ENCODE measurements around the gene NELL1. TPM values are rescaled to one million over a fixed set of nuclear protein-coding genes. Genes with fewer than 3 reads are reported as not detected.

The NELL1 gene
- total RNA-seq, 2 experiments from 2014 or later, result not detected

DNA sequence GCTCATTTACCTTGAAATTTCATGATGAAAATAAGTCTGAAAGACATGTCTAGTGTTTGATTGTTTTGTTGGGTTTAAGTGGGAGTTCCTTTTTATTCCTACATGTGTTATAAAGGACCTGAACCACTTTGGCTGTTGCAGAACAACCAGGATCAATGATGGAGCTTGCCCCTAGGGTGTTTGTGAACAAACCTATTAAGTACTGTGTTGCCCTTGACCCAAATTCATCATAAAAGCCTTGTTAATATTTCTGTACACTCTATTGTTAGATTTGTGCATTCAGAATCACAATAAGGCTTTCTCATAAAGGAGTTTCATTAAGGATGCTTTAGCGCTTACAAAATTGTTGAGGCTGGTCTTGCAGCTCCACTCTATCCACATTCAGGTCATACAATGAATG, 452.6 kb downstream of the NELL1 start:
- ATAC-seq (ENCODE audit: poor library complexity) (no peak), DNase-seq (no peak)
- H3K4me3 Mint-ChIP-seq, result no peak overlapping the region
- no peaks in the 10 kb centered on the region for H3K27me3 Mint-ChIP-seq
- H3K9me3 Mint-ChIP-seq, result no peaks in the 10 kb centered on the region
- Histone ChIP-seq H3K4me1 (ENCODE audit: insufficient read depth, low read length) (no peaks in the 10 kb centered on the region), H3K9me3 (ENCODE audit: control insufficient read depth in 1 of 2, insufficient read depth in 1 of 2, low read length in 2 of 2) (no peaks in the 10 kb centered on the region), H3K27me3 (ENCODE audit: control insufficient read depth in 1 of 2, insufficient read depth in 2 of 2, low read length in 2 of 2) (no peaks in the 10 kb centered on the region), H3K27ac (ENCODE audit: low read depth in 1 of 2, low read length in 2 of 2) (no peak overlapping the region), H3K4me3 (ENCODE audit: low read length) (no peak overlapping the region), H3K36me3 (ENCODE audit: insufficient read depth, low read length) (no peaks in the 10 kb centered on the region)
- no peak overlapping the region for H3K27ac Mint-ChIP-seq
- ChIA-PET POLR2A (no interaction called here), CTCF (interaction anchor here (1.3 kb wide), 1 partner anchor 9 kb away, joined by 3 read pairs; no protein-coding TSS in a partner anchor)
- TF ChIP-seq, protein P1, sequence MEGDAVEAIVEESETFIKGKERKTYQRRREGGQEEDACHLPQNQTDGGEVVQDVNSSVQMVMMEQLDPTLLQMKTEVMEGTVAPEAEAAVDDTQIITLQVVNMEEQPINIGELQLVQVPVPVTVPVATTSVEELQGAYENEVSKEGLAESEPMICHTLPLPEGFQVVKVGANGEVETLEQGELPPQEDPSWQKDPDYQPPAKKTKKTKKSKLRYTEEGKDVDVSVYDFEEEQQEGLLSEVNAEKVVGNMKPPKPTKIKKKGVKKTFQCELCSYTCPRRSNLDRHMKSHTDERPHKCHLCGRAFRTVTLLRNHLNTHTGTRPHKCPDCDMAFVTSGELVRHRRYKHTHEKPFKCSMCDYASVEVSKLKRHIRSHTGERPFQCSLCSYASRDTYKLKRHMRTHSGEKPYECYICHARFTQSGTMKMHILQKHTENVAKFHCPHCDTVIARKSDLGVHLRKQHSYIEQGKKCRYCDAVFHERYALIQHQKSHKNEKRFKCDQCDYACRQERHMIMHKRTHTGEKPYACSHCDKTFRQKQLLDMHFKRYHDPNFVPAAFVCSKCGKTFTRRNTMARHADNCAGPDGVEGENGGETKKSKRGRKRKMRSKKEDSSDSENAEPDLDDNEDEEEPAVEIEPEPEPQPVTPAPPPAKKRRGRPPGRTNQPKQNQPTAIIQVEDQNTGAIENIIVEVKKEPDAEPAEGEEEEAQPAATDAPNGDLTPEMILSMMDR (IDR thresholded peaks at IDR 0.05), result no peak
- no peaks in the 10 kb centered on the region for H3K4me1 Mint-ChIP-seq (ENCODE audit: low read depth)
- no peaks in the 10 kb centered on the region for H3K36me3 Mint-ChIP-seq (ENCODE audit: low read depth)
- intact Hi-C loops (cut with DNase I, micrococcal nuclease), result loop anchor here in 1 of 2 experiments (10.0 kb wide), 1 partner anchor 73 kb away; no protein-coding TSS in a partner anchor

DNA sequence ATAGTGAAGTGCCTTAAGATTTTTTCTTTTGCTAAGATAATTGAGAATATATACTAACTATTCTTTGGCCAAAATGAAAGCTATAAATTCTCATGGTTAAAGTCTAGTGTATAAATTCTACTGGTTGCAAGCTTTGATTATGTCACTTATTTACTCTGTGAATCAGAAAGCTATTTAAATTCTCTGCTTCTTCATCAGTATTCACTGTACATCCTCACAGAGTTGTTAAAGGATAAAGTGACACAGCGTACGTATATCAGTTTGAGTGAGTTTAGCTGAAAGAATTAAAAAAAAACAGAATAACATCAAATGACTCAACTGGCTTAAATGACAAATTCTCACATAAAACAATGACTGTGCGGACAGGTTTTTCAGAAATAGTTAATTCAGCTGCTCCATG, 453.1 kb downstream of the NELL1 start:
- no peaks in the 10 kb centered on the region for H3K27me3 ChIP-seq (ENCODE audit: control insufficient read depth in 1 of 2, insufficient read depth in 2 of 2, low read length in 2 of 2)
- ATAC-seq (ENCODE audit: poor library complexity) (no peak), DNase-seq (no peak)
- ChIA-PET CTCF (interaction anchor here (1.3 kb wide), 1 partner anchor 9 kb away, joined by 3 read pairs; no protein-coding TSS in a partner anchor), POLR2A (no interaction called here)
- H3K4me1 ChIP-seq (ENCODE audit: insufficient read depth, low read length), result no peaks in the 10 kb centered on the region
- H3K9me3 Mint-ChIP-seq, result no peaks in the 10 kb centered on the region
- H3K27ac ChIP-seq (ENCODE audit: low read depth in 1 of 2, low read length in 2 of 2), result no peak overlapping the region
- no peaks in the 10 kb centered on the region for H3K36me3 Mint-ChIP-seq (ENCODE audit: low read depth)
- no peaks in the 10 kb centered on the region for H3K9me3 ChIP-seq (ENCODE audit: control insufficient read depth in 1 of 2, insufficient read depth in 1 of 2, low read length in 2 of 2)
- H3K27ac Mint-ChIP-seq, result no peak overlapping the region
- TF ChIP-seq, protein P1 (IDR thresholded peaks at IDR 0.05), result no peak
- intact Hi-C loops (cut with DNase I, micrococcal nuclease), result loop anchor here in 1 of 2 experiments (10.0 kb wide), 1 partner anchor 72 kb away; no protein-coding TSS in a partner anchor
- H3K4me1 Mint-ChIP-seq (ENCODE audit: low read depth), result no peaks in the 10 kb centered on the region
- no peak overlapping the region for H3K4me3 Mint-ChIP-seq
- no peak overlapping the region for H3K4me3 ChIP-seq (ENCODE audit: low read length)
- no peaks in the 10 kb centered on the region for H3K36me3 ChIP-seq (ENCODE audit: insufficient read depth, low read length)
- no peaks in the 10 kb centered on the region for H3K27me3 Mint-ChIP-seq

- Mint-ChIP-seq H3K27me3 (no peaks in the 10 kb centered on the region), H3K4me1 (ENCODE audit: low read depth) (no peaks in the 10 kb centered on the region), H3K4me3 (no peak overlapping the region), H3K9me3 (peaks cover 7% of the 10 kb centered on the region), H3K36me3 (ENCODE audit: low read depth) (no peaks in the 10 kb centered on the region), H3K27ac (no peak overlapping the region)
- Histone ChIP-seq H3K27ac (ENCODE audit: low read depth in 1 of 2, low read length in 2 of 2) (no peak overlapping the region), H3K27me3 (ENCODE audit: control insufficient read depth in 1 of 2, insufficient read depth in 2 of 2, low read length in 2 of 2) (no peaks in the 10 kb centered on the region), H3K4me3 (ENCODE audit: low read length) (no peak overlapping the region), H3K9me3 (ENCODE audit: control insufficient read depth in 1 of 2, insufficient read depth in 1 of 2, low read length in 2 of 2) (peaks cover 0 to 13% of the 10 kb centered on the region in 2 experiments), H3K4me1 (ENCODE audit: insufficient read depth, low read length) (no peaks in the 10 kb centered on the region), H3K36me3 (ENCODE audit: insufficient read depth, low read length) (no peaks in the 10 kb centered on the region)
- DNase-seq (no peak), ATAC-seq (ENCODE audit: poor library complexity) (no peak)
- TF ChIP-seq, protein P1 (IDR thresholded peaks at IDR 0.05), result no peak
- POLR2A ChIA-PET, result no interaction called here
- CTCF ChIA-PET, result no interaction called here
- intact Hi-C loops (cut with DNase I, micrococcal nuclease), result no loop called here
Observed at GRCh38 chr11:21132146-21132720, 462.8 kb downstream of the NELL1 start.
